K562 (cell line): ENCODE measurements around the gene MLX. TPM values are rescaled to one million over a fixed set of nuclear protein-coding genes. Genes with fewer than 3 reads are reported as not detected.
A peak's percentile ranks its signal among the peaks of the same experiment; 100 is the strongest.

Experiments used
- ATAC-seq: fragments of 200-7000 bp; cut with Tn5 transposase; 3 replicates; pipeline ENCODE4 v1.9.1; 2020; ENCODE audit warnings: moderate library complexity
- BruUV-seq: library from RNA; stranded (reverse); fragments of 400-500 nt; replicated peaks from 2 replicates; lab custom pipeline; 2021; lab: Mats Ljungman, UMichigan
- CTCF ChIA-PET: fragments of 300-600 bp; formaldehyde crosslinking; extraction: SDS; loops from one replicate; lab custom pipeline; 2021; ENCODE audit warnings: low intra/inter-chr PET ratio; lab: Yijun Ruan, JAX
- POLR2A ChIA-PET: fragments of 300-600, 350-650 bp; sonication (Branson Sonifier 250); formaldehyde crosslinking; extraction: SDS; loops from one replicate; lab custom pipeline; 2021; ENCODE audit warnings: antibody characterized with exemption, inconsistent platforms; lab: Yijun Ruan, JAX
- DNase-seq, 4 experiments: peaks; one replicate each; pipeline versions ENCODE4 v3.0.0 to v3.0.0-alpha.2; 2011 to 2018; ENCODE audit warnings: low spot score in 3 of 4, mixed read lengths in 3 of 4; ENCODE audit errors: extremely low read depth in 1 of 4
- FAIRE-seq: peaks from 2 replicates; lab custom pipeline; 2011; peaks lifted over from hg19 to GRCh38; lab: Jason Lieb, UNC
- H2AFZ ChIP-seq: 2 replicates; pipeline ENCODE4 v1.6.0; 2011; ENCODE audit warnings: low read depth, low read length, control low read depth, inconsistent platforms
- H3K27ac ChIP-seq: fragments of 200-600 bp; 3 replicates; pipeline ENCODE4 v1.8.0; 2011; ENCODE audit warnings: low read depth, mild to moderate bottlenecking, control low read depth, inconsistent platforms, low read length, moderate library complexity, mixed read lengths; ENCODE audit errors: extremely low read depth
- H3K27me3 ChIP-seq, 2 experiments: fragments of 300-600 bp in 1 of 2; 2 replicates in 1 of 2; 3 replicates in 1 of 2; pipeline versions ENCODE4 v1.6.0 to v1.8.0; 2011; ENCODE audit warnings: inconsistent platforms in 2 of 2, low read length in 2 of 2, mild to moderate bottlenecking in 1 of 2, mixed read lengths in 1 of 2, moderate library complexity in 1 of 2; ENCODE audit not compliant: control insufficient read depth in 2 of 2, insufficient read depth in 2 of 2
- H3K36me3 ChIP-seq: fragments of 300-600 bp; 3 replicates; pipeline ENCODE4 v1.8.0; 2011; ENCODE audit warnings: mild to moderate bottlenecking, low read length, inconsistent platforms; ENCODE audit not compliant: control insufficient read depth, insufficient read depth
- H3K4me1 ChIP-seq, 2 experiments: fragments of 200-600 bp in 1 of 2; replicated peaks in 1 of 2; 2 replicates in 1 of 2; 3 replicates in 1 of 2; pipeline versions ENCODE4 v1.5.1 to v1.8.0; 2011; ENCODE audit warnings: inconsistent platforms in 2 of 2, low read length in 2 of 2, mild to moderate bottlenecking in 1 of 2, mixed read lengths in 1 of 2, moderate library complexity in 1 of 2; ENCODE audit not compliant: control insufficient read depth in 2 of 2, insufficient read depth in 2 of 2
- H3K4me2 ChIP-seq: 2 replicates; pipeline ENCODE4 v1.6.1; 2011; ENCODE audit warnings: low read length, control low read depth, inconsistent platforms, mixed read lengths; ENCODE audit not compliant: insufficient read depth
- H3K4me3 ChIP-seq: fragments of 200-600 bp; sonication (generic), shearing (Covaris generic); 2 replicates; pipeline ENCODE4 v1.5.1; 2016; ENCODE audit warnings: control low read depth, inconsistent platforms
- H3K79me2 ChIP-seq: fragments of 200-600 bp; 3 replicates; pipeline ENCODE4 v1.8.0; 2011; ENCODE audit warnings: low read length, inconsistent platforms; ENCODE audit not compliant: control insufficient read depth, insufficient read depth
- H3K9ac ChIP-seq, 2 experiments: 2 replicates each; pipeline versions ENCODE4 v1.6.0 to v1.6.1; 2011; ENCODE audit warnings: low read depth in 2 of 2, low read length in 2 of 2, control low read depth in 1 of 2, inconsistent platforms in 1 of 2, mild to moderate bottlenecking in 1 of 2, mixed read lengths in 1 of 2; ENCODE audit not compliant: insufficient read depth in 1 of 2
- H3K9me1 ChIP-seq: one replicate; pipeline ENCODE4 v1.6.0; 2011; ENCODE audit warnings: inconsistent platforms, mild to moderate bottlenecking, low read length, moderate library complexity; ENCODE audit not compliant: control insufficient read depth, insufficient read depth
- H3K9me3 ChIP-seq: replicated peaks from 2 replicates; pipeline ENCODE4 v1.5.1; 2011; ENCODE audit warnings: low read depth, low read length, inconsistent platforms; ENCODE audit not compliant: control insufficient read depth, insufficient read depth
- H4K20me1 ChIP-seq: replicated peaks from 2 replicates; pipeline ENCODE4 v1.6.1; 2011; ENCODE audit warnings: low read length, inconsistent platforms, mixed read lengths; ENCODE audit not compliant: control insufficient read depth, insufficient read depth
- FOXP1 ChIP-seq: sonication (generic); formaldehyde crosslinking; IDR thresholded peaks from 2 replicates; pipeline ENCODE4 v1.8.0; 2022; ENCODE audit warnings: mild to moderate bottlenecking, missing genetic modification reagents
- KDM5B ChIP-seq: fragments of 200-600 bp; sonication (generic); IDR thresholded peaks from 2 replicates; pipeline ENCODE4 v1.6.1; 2012; ENCODE audit warnings: low read depth, mild to moderate bottlenecking, moderate library complexity, low read length, control low read depth, inconsistent platforms; ENCODE audit not compliant: insufficient replicate concordance
- MTF1 ChIP-seq: fragments of 250-450 bp; sonication (Bioruptor Pico); IDR thresholded peaks from 2 replicates; pipeline ENCODE4 v1.9.0; 2021; ENCODE audit warnings: moderate library complexity, mild to moderate bottlenecking, inconsistent platforms, borderline replicate concordance
- POLR2A ChIP-seq: fragments of 450-650 bp; conservative IDR thresholded peaks from 2 replicates; pipeline ENCODE4 v1.6.1; 2016
- ZBTB8A ChIP-seq: fragments of 450-650 bp; IDR thresholded peaks from 2 replicates; pipeline ENCODE4 v1.6.1; 2018; ENCODE audit warnings: mild to moderate bottlenecking, moderate library complexity; ENCODE audit not compliant: partially characterized antibody
- ZNF197 ChIP-seq: fragments of 200-800 bp; sonication (Bioruptor generic); IDR thresholded peaks from 2 replicates; pipeline ENCODE4 v1.6.1; 2016; ENCODE audit warnings: low read depth, missing genetic modification characterization, missing compliant biosample characterization
- ZNF274 ChIP-seq: IDR thresholded peaks from 2 replicates; pipeline ENCODE4 v1.6.1; 2011; ENCODE audit warnings: low read depth, mild to moderate bottlenecking, low read length, moderate library complexity, borderline replicate concordance
- ZNF324 ChIP-seq: fragments of 250-450 bp; sonication (Bioruptor Pico); IDR thresholded peaks from 2 replicates; pipeline ENCODE4 v1.4.0; 2020; ENCODE audit warnings: mild to moderate bottlenecking
- WGBS: fragments of 100-300 bp; shearing (Covaris generic); methylation state at CpG from one replicate; pipeline ENCODE4 v1.1.6; 2016; ENCODE audit warnings: low coverage, mixed read lengths; ENCODE audit not compliant: insufficient coverage; ENCODE audit errors: missing lambda C conversion rate; 5-methylcytosine and 5-hydroxymethylcytosine counted together
- in situ Hi-C: fragments of 300-500 bp; cut with MboI; formaldehyde crosslinking; loops from 4 replicates; pipeline ENCODE4 v1.15.0; 2018; ENCODE audit warnings: inconsistent platforms, mixed read lengths
- intact Hi-C: fragments of 100-400 bp; cut with micrococcal nuclease; formaldehyde crosslinking; loops from 2 replicates; pipeline ENCODE4 v1.14.2; 2022
- polyA plus RNA-seq, 8 experiments: library from polyadenylated mRNA; depleted of rRNA in 4 of 8; stranded (reverse) in 5 of 8; unstranded in 3 of 8; fragments of >200 nt; fragmentation: Nextera tagmentation in 2 of 8; fragmentation: Illumina TruSeq in 1 of 8; extraction: Ambion mirVana in 2 of 8; extraction: Trizol in 1 of 8; gene quantifications; 2 replicates each; pipeline versions ENCODE4 v1.2.1 to v1.2.3, GENCODE V29; 2011 to 2014; ENCODE audit warnings: inconsistent platforms in 1 of 8, missing spikeins in 1 of 8
- total RNA-seq, 7 experiments: library from RNA; depleted of rRNA in 6 of 7; stranded (reverse); fragments of >200 nt in 6 of 7; fragmentation: Illumina TruSeq in 2 of 7; extraction: Trizol in 2 of 7; gene quantifications; 2 replicates each; pipeline versions ENCODE4 v1.2.1 to v1.2.3, GENCODE V29; 2011 to 2021; ENCODE audit warnings: low replicate concordance in 1 of 7
- TF ChIP-seq, protein P1 (sequence below): sonication (generic); formaldehyde crosslinking; IDR thresholded peaks from 2 replicates; pipeline ENCODE4 v1.8.1; 2023; ENCODE audit warnings: missing genetic modification reagents, mild to moderate bottlenecking, borderline replicate concordance

Gene MLX
- total and polyA plus RNA-seq, 9 of the 15 experiments (the other 6 are each of a cell fraction or from before 2014, with no cell fraction given): 42.9 to 100 (median 58.9) TPM

- FAIRE-seq: no peak
- BruUV-seq: TSS peak; percentile 43
- 78% methylated on average over 20 of the region's 31 CpGs for WGBS
- H3K9me1 ChIP-seq: no peaks in the 10 kb centered on the region
- TF ChIP-seq MTF1 (CRISPR knock-in tag) (no peak), POLR2A (0 out of 2 replicates have a peak, but pooled peaks have one; percentile 25)
- no peak overlapping the region for H2AFZ ChIP-seq
- H3K4me3 ChIP-seq: peak overlapping the region; percentile 64
- no peak for DNase-seq
- H4K20me1 ChIP-seq: no peaks in the 10 kb centered on the region; the same call in 1 of the 2 replicates
- peak overlapping the region; percentile 70 to 97 for H3K9ac ChIP-seq
- H3K36me3 ChIP-seq: peaks cover 25% of the 10 kb centered on the region; the same call in 2 of the 3 replicates
- H3K4me2 ChIP-seq: peak overlapping the region; percentile 92
- peaks cover 17% of the 10 kb centered on the region for H3K79me2 ChIP-seq
- POLR2A ChIA-PET: interaction anchor here (0.7 to 2.7 kb wide), 4 partner anchors 17 to 516 kb away, joined by 4 to 15 read pairs (median 4); no protein-coding TSS in a partner anchor
- CTCF ChIA-PET: no interaction called here
- in situ Hi-C loops: no loop called here
- intact Hi-C loops: no loop called here
- H3K9me3 ChIP-seq: no peaks in the 10 kb centered on the region
- no peak for ATAC-seq
- no peaks in the 10 kb centered on the region for H3K27me3 ChIP-seq
- peaks cover 23 to 48% of the 10 kb centered on the region in 2 experiments; a peak in 4 of 5 replicates for H3K4me1 ChIP-seq
- H3K27ac ChIP-seq: peak overlapping the region; percentile 80; the same call in 2 of the 3 replicates
Observed at GRCh38 chr17:42537156-42537805, 29.6 kb upstream of the MLX start.

- no TSS peak for BruUV-seq
- DNase-seq (peak in 1 of 4 experiments; percentile 4), FAIRE-seq (no peak), ATAC-seq (no peak)
- H3K4me1 ChIP-seq: peaks cover 23 to 44% of the 10 kb centered on the region in 2 experiments; a peak in 4 of 5 replicates
- H3K9me3 ChIP-seq: no peaks in the 10 kb centered on the region
- in situ Hi-C loops (no loop called here), intact Hi-C loops (no loop called here)
- H3K79me2 ChIP-seq: peaks cover 17% of the 10 kb centered on the region
- no peak overlapping the region for H3K4me2 ChIP-seq
- H3K4me3 ChIP-seq: no peak overlapping the region
- no peaks in the 10 kb centered on the region for H3K27me3 ChIP-seq
- POLR2A ChIA-PET: interaction anchor here (0.7 to 1.6 kb wide), 2 partner anchors 17 to 25 kb away, joined by 4 read pairs; no protein-coding TSS in a partner anchor
- peaks cover 28% of the 10 kb centered on the region; the same call in 2 of the 3 replicates for H3K36me3 ChIP-seq
- H3K9me1 ChIP-seq: no peaks in the 10 kb centered on the region
- peak overlapping the region in 1 of 2 experiments; percentile 15; a peak in 1 of 4 replicates for H3K9ac ChIP-seq
- WGBS: 92% methylated on average over 5 of the region's 5 CpGs
- H2AFZ ChIP-seq: no peak overlapping the region
- CTCF ChIA-PET: no interaction called here
- H3K27ac ChIP-seq: no peak overlapping the region
- H4K20me1 ChIP-seq: no peaks in the 10 kb centered on the region; the same call in 1 of the 2 replicates
- no peak for TF ChIP-seq ZNF324 (CRISPR knock-in tag)
- no peak for TF ChIP-seq ZNF274
- TF ChIP-seq FOXP1 (CRISPR knock-in tag): no peak
- TF ChIP-seq ZNF197 (CRISPR knock-in tag): no peak
- TF ChIP-seq, protein P1, sequence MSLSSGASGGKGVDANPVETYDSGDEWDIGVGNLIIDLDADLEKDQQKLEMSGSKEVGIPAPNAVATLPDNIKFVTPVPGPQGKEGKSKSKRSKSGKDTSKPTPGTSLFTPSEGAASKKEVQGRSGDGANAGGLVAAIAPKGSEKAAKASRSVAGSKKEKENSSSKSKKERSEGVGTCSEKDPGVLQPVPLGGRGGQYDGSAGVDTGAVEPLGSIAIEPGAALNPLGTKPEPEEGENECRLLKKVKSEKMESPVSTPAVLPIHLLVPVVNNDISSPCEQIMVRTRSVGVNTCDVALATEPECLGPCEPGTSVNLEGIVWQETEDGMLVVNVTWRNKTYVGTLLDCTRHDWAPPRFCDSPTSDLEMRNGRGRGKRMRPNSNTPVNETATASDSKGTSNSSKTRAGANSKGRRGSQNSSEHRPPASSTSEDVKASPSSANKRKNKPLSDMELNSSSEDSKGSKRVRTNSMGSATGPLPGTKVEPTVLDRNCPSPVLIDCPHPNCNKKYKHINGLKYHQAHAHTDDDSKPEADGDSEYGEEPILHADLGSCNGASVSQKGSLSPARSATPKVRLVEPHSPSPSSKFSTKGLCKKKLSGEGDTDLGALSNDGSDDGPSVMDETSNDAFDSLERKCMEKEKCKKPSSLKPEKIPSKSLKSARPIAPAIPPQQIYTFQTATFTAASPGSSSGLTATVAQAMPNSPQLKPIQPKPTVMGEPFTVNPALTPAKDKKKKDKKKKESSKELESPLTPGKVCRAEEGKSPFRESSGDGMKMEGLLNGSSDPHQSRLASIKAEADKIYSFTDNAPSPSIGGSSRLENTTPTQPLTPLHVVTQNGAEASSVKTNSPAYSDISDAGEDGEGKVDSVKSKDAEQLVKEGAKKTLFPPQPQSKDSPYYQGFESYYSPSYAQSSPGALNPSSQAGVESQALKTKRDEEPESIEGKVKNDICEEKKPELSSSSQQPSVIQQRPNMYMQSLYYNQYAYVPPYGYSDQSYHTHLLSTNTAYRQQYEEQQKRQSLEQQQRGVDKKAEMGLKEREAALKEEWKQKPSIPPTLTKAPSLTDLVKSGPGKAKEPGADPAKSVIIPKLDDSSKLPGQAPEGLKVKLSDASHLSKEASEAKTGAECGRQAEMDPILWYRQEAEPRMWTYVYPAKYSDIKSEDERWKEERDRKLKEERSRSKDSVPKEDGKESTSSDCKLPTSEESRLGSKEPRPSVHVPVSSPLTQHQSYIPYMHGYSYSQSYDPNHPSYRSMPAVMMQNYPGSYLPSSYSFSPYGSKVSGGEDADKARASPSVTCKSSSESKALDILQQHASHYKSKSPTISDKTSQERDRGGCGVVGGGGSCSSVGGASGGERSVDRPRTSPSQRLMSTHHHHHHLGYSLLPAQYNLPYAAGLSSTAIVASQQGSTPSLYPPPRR (CRISPR knock-in tag): no peak
- no peak for TF ChIP-seq ZBTB8A
- TF ChIP-seq KDM5B: no peak
Observed at GRCh38 chr17:42537826-42538451, 29.0 kb upstream of the MLX start.
